Measurements from ENCODE around the gene PNPLA5.

PNPLA5 gene

GRCh38 chr22:43854786-43855271, 37.0 kb downstream of the PNPLA5 start:
- DNase-seq (ENCODE audit: low spot score), result no peak

GRCh38 chr22:43854121-43854785, 37.6 kb downstream of the PNPLA5 start:
- no peak for DNase-seq (ENCODE audit: low spot score)

GRCh38 chr22:43853328-43853931, 38.4 kb downstream of the PNPLA5 start:
- no peak for DNase-seq (ENCODE audit: low spot score)

GRCh38 chr22:43852573-43853327, 39.1 kb downstream of the PNPLA5 start:
- DNase-seq (ENCODE audit: low spot score), result no peak

GRCh38 chr22:43851979-43852307, 39.9 kb downstream of the PNPLA5 start:
- DNase-seq (ENCODE audit: low spot score), result no peak

GRCh38 chr22:43851058-43851978, 40.5 kb downstream of the PNPLA5 start:
- DNase-seq (ENCODE audit: low spot score), result no peak

GRCh38 chr22:43850529-43850928, 41.3 kb downstream of the PNPLA5 start:
- no peak for DNase-seq (ENCODE audit: low spot score)

- DNase-seq (ENCODE audit: low spot score), result no peak
Observed at GRCh38 chr22:43849731-43850130, 42.1 kb downstream of the PNPLA5 start.

- DNase-seq (ENCODE audit: low spot score), result no peak
Observed at GRCh38 chr22:43848366-43849171, 43.2 kb downstream of the PNPLA5 start.

GRCh38 chr22:43847376-43848289, 44.2 kb downstream of the PNPLA5 start:
- no peak for DNase-seq (ENCODE audit: low spot score)

- DNase-seq (ENCODE audit: low spot score), result no peak
Observed at GRCh38 chr22:43846966-43847365, 44.8 kb downstream of the PNPLA5 start.

GRCh38 chr22:43845981-43846380, 45.8 kb downstream of the PNPLA5 start:
- DNase-seq (ENCODE audit: low spot score), result no peak

GRCh38 chr22:43844560-43845545, 47.0 kb downstream of the PNPLA5 start:
- no peak for DNase-seq (ENCODE audit: low spot score)

GRCh38 chr22:43843783-43844530, 47.9 kb downstream of the PNPLA5 start:
- DNase-seq (ENCODE audit: low spot score), result no peak

- DNase-seq (ENCODE audit: low spot score), result no peak
Observed at GRCh38 chr22:43841742-43842141, 50.1 kb downstream of the PNPLA5 start.

- DNase-seq (ENCODE audit: low spot score), result no peak
Observed at GRCh38 chr22:43840851-43841250, 51.0 kb downstream of the PNPLA5 start.

- no peak for DNase-seq (ENCODE audit: low spot score)
Observed at GRCh38 chr22:43840431-43840830, 51.4 kb downstream of the PNPLA5 start.

- DNase-seq (ENCODE audit: low spot score), result no peak
Observed at GRCh38 chr22:43839781-43840180, 52.0 kb downstream of the PNPLA5 start.

All from cerebellar cortex (tissue), 1 donor.